Hypothalamus (tissue), 51 donors: ENCODE data around the gene ALCAM.
"Not testable (repeated sequence)": the region's sequence is repeated elsewhere in the genome, so short reads cannot be mapped to it uniquely, and the experiment has no call there.

Source experiments
- DNase-seq, 51 donors: peaks; one replicate each; lab custom pipeline; 2025; lab: John Stamatoyannopoulos, UW

Gene ALCAM

GRCh38 chr3:105385819-105386508 is 19.3 kb downstream of the ALCAM start:
- no peak for DNase-seq

- no peak for DNase-seq
These were observed 20.5 kb downstream of the ALCAM start for GRCh38 chr3:105387122-105387751.

DNA sequence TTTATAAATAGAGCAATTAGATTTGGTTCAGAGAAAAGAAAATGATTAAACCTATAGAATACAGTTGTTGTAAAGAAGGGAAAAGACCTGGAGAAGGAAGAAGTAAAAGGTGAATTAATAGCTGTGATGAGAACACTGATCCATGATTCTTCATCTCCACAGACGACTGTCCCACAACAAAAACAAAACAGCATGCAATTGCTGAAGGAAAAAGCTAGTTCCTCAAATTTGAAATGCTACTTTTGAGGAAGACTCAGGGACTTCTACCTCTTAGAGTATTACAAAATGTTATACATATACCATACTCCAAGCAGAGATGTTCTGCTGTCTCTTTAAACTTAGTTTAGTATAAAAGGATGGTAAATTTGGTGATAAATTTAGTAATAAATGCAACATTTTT is 21.5 kb downstream of the ALCAM start:
- no peak for DNase-seq

DNA sequence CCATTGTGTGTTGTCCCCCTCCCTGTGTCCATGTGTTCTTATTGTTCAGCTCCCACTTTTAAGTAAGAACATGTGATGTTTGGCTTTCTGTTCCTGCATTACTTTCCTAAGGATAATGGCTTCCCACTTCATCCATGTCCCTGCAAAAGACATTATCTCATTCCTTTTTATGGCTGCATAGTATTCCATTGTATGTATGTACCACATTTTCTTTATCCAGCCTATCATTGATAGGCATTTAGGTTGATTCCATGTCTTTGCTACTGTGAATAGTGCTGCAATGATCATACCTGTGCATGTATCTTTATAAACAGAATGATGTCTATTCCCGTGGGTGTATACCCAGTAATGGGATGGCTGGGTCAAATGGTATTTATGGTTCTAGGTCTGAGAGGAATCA is 23.1 kb downstream of the ALCAM start:
- not testable (repeated sequence) for DNase-seq

DNA sequence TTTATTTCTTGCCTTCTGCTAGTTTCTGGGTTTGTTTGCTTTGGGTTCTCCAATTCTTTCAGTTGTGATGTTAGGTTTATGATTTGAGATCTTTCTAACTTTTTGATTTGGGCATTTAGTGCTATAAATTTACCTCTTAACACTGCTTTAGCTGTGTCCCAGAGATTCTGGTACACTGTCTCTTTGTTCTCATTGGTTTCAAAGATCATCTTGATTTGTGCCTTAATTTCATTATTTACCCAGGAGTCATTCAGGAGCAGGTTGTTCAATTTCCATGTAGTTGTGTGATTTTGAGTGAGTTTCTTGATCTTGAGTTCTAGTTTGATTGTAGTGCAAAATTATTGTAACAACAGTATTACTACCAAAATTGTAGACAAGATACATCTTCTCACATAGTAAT is 25.9 kb downstream of the ALCAM start:
- not testable (repeated sequence) for DNase-seq

DNA sequence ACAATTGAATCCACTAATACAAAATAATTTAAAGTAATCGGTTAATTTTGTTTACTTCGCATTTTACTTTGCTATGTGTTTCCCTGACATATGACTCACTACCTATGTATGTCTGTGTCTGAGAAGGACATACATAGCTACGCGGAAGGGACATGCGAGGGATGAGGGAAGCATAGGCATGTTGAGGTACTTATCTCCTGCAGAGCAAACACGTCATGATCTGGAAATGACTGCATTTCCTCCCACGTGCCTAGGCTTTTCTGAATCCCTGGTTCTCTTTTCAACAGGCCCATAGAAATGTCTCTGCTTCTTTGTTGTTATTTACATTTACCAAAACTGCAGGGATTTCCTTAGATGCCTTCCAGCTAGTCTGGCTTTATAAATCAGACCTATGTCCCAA is 27.5 kb downstream of the ALCAM start:
- no peak for DNase-seq

GRCh38 chr3:105397974-105398373 is 31.3 kb downstream of the ALCAM start:
- no peak for DNase-seq

GRCh38 chr3:105398437-105398836 is 31.7 kb downstream of the ALCAM start:
- DNase-seq = no peak

DNA sequence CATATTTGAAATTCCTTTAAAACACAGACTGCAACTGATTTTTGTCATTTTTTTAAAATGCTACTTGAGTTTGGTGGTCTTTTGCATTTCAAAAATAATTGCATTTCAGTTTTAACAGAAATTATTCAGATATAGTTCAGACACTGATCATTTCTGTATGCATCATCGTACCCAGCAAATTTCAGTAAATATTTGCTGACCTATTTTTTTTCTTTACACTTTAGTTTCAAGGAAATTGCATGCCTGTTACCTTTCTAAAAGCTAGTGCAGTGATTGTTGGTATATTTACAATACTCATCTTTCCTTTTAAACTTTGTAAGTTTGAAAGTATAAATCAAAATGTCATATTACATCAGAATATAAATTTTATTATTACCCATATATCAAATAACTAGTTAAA is 32.4 kb downstream of the ALCAM start:
- no peak for DNase-seq

- peak in 20 of 51 donors; percentile 2 to 79 (median 16) for DNase-seq
These were observed 32.9 kb downstream of the ALCAM start for GRCh38 chr3:105399611-105400010.

- DNase-seq = no peak
These were observed 34.5 kb downstream of the ALCAM start for GRCh38 chr3:105401254-105401653.

DNA sequence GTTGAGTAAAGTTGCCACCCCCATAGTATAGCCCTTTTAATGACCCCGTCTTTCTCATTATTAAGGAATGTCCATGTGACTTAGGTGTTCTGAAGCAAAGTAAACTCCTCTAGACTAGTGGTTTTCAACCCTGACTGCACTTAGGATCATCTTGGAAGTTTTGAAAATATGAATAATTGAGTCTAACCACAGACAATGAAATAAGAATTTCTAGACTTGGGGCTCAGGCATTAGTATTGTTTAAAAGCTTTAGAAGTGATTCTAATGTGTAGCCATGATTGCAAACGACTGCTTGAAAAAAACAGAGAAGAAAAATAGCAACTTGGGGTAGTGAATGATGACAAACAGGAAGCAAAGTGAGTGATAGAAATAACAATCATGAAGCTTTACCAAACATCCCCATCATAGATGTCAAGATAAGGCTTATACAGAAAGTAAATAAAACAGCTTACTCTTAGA is 35.0 kb downstream of the ALCAM start:
- no peak for DNase-seq

GRCh38 chr3:105402287-105402801 is 35.6 kb downstream of the ALCAM start:
- no peak for DNase-seq

DNA sequence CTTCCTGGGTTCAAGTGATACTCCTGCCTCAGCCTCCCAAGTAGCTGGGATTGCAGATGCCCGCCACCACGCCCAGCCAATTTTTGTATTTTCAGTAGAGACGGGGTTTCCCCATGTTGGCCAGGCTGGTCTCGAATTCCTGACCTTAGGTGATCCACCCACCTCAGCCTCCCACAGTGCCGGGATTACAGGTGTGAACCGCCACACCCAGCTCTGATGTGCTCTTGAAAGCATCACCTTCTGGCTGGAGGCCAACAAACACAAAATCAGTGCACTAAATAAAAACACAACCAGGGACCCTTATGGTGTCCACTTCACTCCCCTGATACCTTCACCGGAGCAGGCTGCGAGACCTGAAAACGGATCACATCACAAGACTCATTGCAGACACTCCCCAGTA is 36.3 kb downstream of the ALCAM start:
- DNase-seq = not testable (repeated sequence)

DNA sequence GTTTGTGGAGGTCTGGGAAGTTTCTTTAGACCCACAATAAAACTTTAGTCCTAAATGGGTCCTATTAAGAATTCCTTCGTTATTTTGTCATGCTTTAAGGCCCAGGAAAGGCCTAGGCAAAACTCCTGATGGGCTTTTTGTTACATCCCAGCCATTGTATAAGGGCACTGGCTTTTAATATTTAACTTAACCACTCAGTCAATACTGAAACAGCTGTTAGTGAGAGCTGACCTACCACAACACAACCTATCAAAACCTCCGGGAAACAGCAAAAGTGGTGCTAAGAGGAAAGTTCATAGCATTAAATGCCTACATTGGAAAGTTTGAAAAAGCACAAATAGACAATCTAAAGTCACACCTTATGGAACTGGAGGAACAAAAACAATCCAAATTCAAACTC is 39.6 kb downstream of the ALCAM start:
- no peak for DNase-seq

- no peak for DNase-seq
These were observed 42.7 kb downstream of the ALCAM start for GRCh38 chr3:105409364-105409763.

DNA sequence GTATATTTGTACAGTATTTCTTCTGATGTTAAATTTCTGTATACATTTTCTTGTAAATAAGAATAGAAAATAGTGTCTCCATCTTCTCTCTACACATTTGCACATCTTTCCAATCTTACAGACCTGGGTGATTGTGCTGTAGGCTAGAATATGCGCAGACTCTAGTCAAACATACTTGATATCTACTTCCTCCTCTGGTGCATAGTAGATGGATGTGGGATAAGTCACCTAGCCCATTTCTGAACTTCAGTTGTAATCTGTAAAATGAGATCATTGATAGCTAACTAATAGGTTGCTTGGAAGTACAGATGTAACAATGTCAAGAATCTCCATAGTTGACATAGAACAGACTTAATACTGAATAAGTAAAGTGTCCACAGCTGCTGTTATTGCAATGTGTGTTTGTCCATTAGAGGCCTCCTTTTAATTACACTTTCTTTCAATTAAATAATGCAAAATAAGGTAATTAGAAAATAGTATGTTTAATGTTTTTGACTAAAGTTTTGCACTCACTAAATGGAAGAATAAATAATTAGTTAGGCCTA is 46.7 kb downstream of the ALCAM start:
- DNase-seq = no peak

DNA sequence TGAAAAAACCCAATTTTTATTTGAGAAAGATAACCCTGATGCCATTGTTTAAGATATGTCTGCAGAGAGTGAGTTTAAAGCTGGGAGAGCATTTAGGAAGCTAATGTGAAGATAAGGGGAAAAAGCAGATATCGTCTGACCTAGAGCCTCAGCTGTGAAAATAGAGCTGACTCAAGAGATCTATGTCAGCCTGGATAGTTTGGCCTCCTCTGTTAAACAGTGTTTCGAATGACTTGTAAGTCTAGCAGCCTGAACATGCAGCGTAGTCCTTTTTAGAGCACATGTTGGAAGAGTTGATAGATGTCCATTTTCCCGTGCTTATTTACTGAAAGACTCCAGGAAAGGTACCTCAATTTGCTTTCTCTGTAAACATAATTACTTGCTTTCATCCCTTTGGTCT is 48.1 kb downstream of the ALCAM start:
- peak in 1 of 51 donors; percentile 32 for DNase-seq

DNA sequence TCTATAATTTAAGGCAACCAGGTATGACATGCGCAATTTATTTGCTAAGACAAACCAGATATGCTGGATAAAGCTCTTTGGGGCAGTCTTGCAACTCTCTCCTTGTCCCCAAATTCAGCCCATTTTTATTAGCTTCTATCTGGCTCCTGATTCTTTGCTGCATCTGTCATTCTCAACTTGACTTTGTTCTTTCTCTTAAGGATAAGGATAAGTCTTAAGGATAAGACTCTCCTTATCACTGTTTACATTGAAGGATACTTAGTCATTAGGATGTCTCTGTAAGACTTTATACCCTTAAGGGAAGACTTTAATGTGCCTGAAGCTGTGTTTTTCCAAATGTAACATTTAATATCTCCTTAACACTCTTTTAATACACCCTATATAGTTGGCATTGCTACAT is 49.2 kb downstream of the ALCAM start:
- no peak for DNase-seq

- DNase-seq = no peak
These were observed 51.0 kb downstream of the ALCAM start for GRCh38 chr3:105417525-105418289.

- DNase-seq = no peak
These were observed 55.9 kb downstream of the ALCAM start for GRCh38 chr3:105422645-105423044.
